ENCODE measurements around the gene HCFC2. TPM values are rescaled to one million over a fixed set of nuclear protein-coding genes. Genes with fewer than 3 reads are reported as not detected.

Gene HCFC2
- total RNA-seq, 2 donors from 2014 or later = 14.5 to 15.8 TPM

- Histone ChIP-seq H3K4me3 (no peak overlapping the region), H3K9me3 (no peaks in the 10 kb centered on the region), H3K36me3 (replicated peaks in 1 of 2; ENCODE audit: insufficient read depth in 1 of 2, low read depth in 2 of 2) (no peaks in the 10 kb centered on the region), H3K27ac (no peak overlapping the region), H3K27me3 (no peaks in the 10 kb centered on the region), H3K4me1 (no peaks in the 10 kb centered on the region)
- intact Hi-C loops (cut with DNase I) = no loop called here
- WGBS, 2 donors = 92 to 98% methylated on average over 3 of the region's 3 CpGs
- ATAC-seq = no peak
- TF ChIP-seq POLR2A (IDR thresholded peaks at IDR 0.05) = no peak
- TF ChIP-seq, protein P1, sequence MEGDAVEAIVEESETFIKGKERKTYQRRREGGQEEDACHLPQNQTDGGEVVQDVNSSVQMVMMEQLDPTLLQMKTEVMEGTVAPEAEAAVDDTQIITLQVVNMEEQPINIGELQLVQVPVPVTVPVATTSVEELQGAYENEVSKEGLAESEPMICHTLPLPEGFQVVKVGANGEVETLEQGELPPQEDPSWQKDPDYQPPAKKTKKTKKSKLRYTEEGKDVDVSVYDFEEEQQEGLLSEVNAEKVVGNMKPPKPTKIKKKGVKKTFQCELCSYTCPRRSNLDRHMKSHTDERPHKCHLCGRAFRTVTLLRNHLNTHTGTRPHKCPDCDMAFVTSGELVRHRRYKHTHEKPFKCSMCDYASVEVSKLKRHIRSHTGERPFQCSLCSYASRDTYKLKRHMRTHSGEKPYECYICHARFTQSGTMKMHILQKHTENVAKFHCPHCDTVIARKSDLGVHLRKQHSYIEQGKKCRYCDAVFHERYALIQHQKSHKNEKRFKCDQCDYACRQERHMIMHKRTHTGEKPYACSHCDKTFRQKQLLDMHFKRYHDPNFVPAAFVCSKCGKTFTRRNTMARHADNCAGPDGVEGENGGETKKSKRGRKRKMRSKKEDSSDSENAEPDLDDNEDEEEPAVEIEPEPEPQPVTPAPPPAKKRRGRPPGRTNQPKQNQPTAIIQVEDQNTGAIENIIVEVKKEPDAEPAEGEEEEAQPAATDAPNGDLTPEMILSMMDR (IDR thresholded peaks at IDR 0.05) = no peak
- DNase-seq = no peak
These were observed 20.2 kb upstream of the HCFC2 start for GRCh38 chr12:104044158-104044557.

GRCh38 chr12:104046306-104046705, 18.0 kb upstream of the HCFC2 start:
- Histone ChIP-seq H3K9me3 (no peaks in the 10 kb centered on the region), H3K4me3 (no peak overlapping the region), H3K4me1 (peaks cover 13% of the 10 kb centered on the region), H3K27ac (no peak overlapping the region), H3K27me3 (no peaks in the 10 kb centered on the region), H3K36me3 (replicated peaks in 1 of 2; ENCODE audit: insufficient read depth in 1 of 2, low read depth in 2 of 2) (no peaks in the 10 kb centered on the region)
- intact Hi-C loops (cut with DNase I) = no loop called here
- no peak for TF ChIP-seq POLR2A (IDR thresholded peaks at IDR 0.05)
- TF ChIP-seq, protein P1 (IDR thresholded peaks at IDR 0.05) = no peak
- no peak for DNase-seq
- no peak for ATAC-seq
- WGBS, 2 donors = 71 to 86% methylated on average over 4 of the region's 4 CpGs

DNA sequence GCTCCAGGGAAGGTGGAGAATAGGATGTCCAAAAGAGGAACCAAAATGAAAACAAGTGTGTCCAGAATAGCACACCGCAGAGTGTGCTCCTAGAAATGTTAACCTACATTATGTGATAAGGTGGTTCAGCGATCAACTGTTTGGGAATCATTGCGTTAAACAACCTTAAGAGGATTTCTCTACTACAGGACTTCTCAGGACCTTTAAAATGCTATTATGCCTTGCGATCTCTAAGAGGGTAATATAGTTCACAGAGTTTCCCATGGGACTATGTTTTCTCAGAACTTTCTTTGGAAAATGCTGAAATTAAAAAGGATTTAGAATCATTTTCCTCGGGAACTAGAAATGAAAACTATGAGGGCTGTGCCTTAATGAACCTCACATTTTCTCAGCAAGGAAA, 16.2 kb upstream of the HCFC2 start:
- Histone ChIP-seq H3K27me3 (no peaks in the 10 kb centered on the region), H3K9me3 (no peaks in the 10 kb centered on the region), H3K36me3 (replicated peaks in 1 of 2; ENCODE audit: insufficient read depth in 1 of 2, low read depth in 2 of 2) (no peaks in the 10 kb centered on the region), H3K4me1 (peaks cover 13% of the 10 kb centered on the region), H3K4me3 (no peak overlapping the region), H3K27ac (no peak overlapping the region)
- DNase-seq (no peak), ATAC-seq (no peak)
- no peak for TF ChIP-seq POLR2A (IDR thresholded peaks at IDR 0.05)
- TF ChIP-seq, protein P1 (IDR thresholded peaks at IDR 0.05) = no peak
- WGBS, 2 donors = 93 to 94% methylated on average over 5 of the region's 5 CpGs
- intact Hi-C loops (cut with DNase I) = no loop called here

- peaks cover 13% of the 10 kb centered on the region for H3K4me1 ChIP-seq
- H3K4me3 ChIP-seq = no peak overlapping the region
- no peak for DNase-seq
- no peaks in the 10 kb centered on the region for H3K9me3 ChIP-seq
- 77 to 82% methylated on average over 3 of the region's 3 CpGs for WGBS, 2 donors
- no peaks in the 10 kb centered on the region for H3K27me3 ChIP-seq
- intact Hi-C loops (cut with DNase I) = no loop called here
- H3K27ac ChIP-seq = no peak overlapping the region
- H3K36me3 ChIP-seq (replicated peaks in 1 of 2; ENCODE audit: insufficient read depth in 1 of 2, low read depth in 2 of 2) = no peaks in the 10 kb centered on the region
- TF ChIP-seq, protein P1 (IDR thresholded peaks at IDR 0.05) = no peak
- TF ChIP-seq POLR2A (IDR thresholded peaks at IDR 0.05) = no peak
- ATAC-seq = no peak
These were observed 15.5 kb upstream of the HCFC2 start for GRCh38 chr12:104048811-104049210.

DNA sequence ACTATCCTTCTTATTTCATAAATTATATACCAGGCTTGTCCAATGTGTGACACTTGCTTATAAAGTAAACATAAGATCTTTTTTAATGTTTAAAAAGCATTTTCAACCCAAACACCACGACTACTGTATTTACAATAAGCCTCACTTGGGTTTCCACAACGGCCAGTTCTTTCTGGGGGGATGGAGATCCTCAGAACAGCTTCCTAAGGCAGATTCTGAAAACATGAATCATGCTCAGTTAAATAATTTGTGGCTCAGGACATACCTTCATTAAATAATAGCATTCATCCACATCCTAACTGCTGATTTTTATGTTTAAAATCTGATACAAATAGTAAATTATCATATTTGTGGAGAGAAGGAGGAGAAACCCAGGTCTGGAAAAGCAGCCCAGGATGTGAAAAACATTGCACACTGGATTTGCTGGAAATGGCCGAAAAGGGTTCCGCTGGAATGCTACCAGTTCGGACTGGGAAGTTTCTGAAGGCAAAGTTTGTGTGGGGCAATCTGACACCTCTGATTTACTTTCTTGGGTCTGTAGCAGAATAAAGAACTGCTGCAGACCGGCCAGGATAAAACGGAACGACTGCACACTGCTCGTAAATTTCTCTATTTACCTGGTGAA, 14.9 kb upstream of the HCFC2 start:
- peaks cover 13% of the 10 kb centered on the region for H3K4me1 ChIP-seq
- no peak overlapping the region for H3K4me3 ChIP-seq
- H3K27me3 ChIP-seq = no peaks in the 10 kb centered on the region
- no peaks in the 10 kb centered on the region for H3K9me3 ChIP-seq
- TF ChIP-seq, protein P1 (IDR thresholded peaks at IDR 0.05) = no peak
- TF ChIP-seq POLR2A (IDR thresholded peaks at IDR 0.05) = no peak
- ATAC-seq (no peak), DNase-seq (no peak)
- no peaks in the 10 kb centered on the region for H3K36me3 ChIP-seq (replicated peaks in 1 of 2; ENCODE audit: insufficient read depth in 1 of 2, low read depth in 2 of 2)
- no peak overlapping the region for H3K27ac ChIP-seq
- WGBS, 2 donors = 25 to 37% methylated on average over 9 of the region's 9 CpGs
- intact Hi-C loops (cut with DNase I) = no loop called here
